HL-60 (cell line): ENCODE measurements around the gene ACAD8.

Experiments
- GABPA ChIP-seq: IDR thresholded peaks from 2 replicates; pipeline ENCODE4 v1.6.1; 2012; ENCODE audit warnings: low read depth
- POLR2AphosphoS5 ChIP-seq: IDR thresholded peaks from 2 replicates; pipeline ENCODE4 v1.6.1; 2012; ENCODE audit warnings: low read depth
- SPI1 ChIP-seq: IDR thresholded peaks from 2 replicates; pipeline ENCODE4 v1.6.1; 2012; ENCODE audit warnings: low read depth, mild to moderate bottlenecking, borderline replicate concordance
- TF ChIP-seq, protein P1 (sequence below): IDR thresholded peaks from one replicate; pipeline ENCODE4 v1.5.1; 2011; ENCODE audit warnings: low read length, control low read depth, inconsistent platforms; ENCODE audit not compliant: insufficient read depth
- TF ChIP-seq, protein P2 (sequence below): IDR thresholded peaks from 2 replicates; pipeline ENCODE4 v1.6.1; 2012; ENCODE audit warnings: low read depth; ENCODE audit not compliant: insufficient replicate concordance

DNA sequence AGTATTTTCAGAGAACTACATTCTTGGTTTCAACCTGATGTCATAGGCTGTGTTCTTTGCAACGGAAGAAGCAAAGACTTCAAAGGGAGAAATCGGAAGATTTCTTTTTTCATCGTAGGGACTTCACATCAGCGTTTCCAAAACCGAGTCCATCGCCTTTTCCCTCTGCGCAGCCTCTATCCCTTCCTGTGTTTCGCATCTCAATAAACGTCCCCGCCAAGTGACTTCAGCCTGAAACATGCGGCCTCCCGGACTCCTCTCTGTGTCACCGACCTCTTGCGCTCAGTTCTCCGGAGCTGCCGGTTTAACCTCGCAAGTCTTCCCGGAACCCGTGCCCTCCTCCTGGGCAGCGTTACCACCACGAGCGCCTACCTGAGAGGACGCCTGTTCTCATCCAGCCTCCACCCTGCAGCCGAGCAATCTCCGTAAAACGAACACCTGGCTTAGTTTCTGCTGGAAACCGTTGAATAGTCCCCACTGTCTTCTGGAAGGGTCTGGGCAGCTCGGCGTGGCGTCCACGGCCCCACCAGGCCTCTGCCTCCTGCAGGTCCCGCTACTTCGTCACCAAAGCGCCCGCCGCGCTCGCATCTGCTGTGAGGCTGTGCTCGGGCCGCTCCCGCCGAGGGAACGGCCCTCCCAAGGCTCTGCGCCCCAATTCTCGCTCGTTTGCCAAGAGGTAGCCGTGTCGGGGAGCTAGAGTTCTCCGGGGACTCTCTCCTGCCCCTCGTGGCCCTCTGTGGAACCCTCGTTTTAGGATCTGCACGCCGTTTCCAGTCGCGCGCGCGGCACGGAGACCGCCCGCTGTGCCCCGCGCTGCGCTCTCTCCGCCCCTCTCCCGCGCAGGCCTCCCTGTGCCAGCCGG is 22.4 kb downstream of the ACAD8 start, which contains the start of gene GLB1L3:
- TF ChIP-seq, protein P1, sequence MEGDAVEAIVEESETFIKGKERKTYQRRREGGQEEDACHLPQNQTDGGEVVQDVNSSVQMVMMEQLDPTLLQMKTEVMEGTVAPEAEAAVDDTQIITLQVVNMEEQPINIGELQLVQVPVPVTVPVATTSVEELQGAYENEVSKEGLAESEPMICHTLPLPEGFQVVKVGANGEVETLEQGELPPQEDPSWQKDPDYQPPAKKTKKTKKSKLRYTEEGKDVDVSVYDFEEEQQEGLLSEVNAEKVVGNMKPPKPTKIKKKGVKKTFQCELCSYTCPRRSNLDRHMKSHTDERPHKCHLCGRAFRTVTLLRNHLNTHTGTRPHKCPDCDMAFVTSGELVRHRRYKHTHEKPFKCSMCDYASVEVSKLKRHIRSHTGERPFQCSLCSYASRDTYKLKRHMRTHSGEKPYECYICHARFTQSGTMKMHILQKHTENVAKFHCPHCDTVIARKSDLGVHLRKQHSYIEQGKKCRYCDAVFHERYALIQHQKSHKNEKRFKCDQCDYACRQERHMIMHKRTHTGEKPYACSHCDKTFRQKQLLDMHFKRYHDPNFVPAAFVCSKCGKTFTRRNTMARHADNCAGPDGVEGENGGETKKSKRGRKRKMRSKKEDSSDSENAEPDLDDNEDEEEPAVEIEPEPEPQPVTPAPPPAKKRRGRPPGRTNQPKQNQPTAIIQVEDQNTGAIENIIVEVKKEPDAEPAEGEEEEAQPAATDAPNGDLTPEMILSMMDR = no peak
- no peak for TF ChIP-seq GABPA
- TF ChIP-seq, protein P2, sequence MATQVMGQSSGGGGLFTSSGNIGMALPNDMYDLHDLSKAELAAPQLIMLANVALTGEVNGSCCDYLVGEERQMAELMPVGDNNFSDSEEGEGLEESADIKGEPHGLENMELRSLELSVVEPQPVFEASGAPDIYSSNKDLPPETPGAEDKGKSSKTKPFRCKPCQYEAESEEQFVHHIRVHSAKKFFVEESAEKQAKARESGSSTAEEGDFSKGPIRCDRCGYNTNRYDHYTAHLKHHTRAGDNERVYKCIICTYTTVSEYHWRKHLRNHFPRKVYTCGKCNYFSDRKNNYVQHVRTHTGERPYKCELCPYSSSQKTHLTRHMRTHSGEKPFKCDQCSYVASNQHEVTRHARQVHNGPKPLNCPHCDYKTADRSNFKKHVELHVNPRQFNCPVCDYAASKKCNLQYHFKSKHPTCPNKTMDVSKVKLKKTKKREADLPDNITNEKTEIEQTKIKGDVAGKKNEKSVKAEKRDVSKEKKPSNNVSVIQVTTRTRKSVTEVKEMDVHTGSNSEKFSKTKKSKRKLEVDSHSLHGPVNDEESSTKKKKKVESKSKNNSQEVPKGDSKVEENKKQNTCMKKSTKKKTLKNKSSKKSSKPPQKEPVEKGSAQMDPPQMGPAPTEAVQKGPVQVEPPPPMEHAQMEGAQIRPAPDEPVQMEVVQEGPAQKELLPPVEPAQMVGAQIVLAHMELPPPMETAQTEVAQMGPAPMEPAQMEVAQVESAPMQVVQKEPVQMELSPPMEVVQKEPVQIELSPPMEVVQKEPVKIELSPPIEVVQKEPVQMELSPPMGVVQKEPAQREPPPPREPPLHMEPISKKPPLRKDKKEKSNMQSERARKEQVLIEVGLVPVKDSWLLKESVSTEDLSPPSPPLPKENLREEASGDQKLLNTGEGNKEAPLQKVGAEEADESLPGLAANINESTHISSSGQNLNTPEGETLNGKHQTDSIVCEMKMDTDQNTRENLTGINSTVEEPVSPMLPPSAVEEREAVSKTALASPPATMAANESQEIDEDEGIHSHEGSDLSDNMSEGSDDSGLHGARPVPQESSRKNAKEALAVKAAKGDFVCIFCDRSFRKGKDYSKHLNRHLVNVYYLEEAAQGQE = no peak
- no peak for TF ChIP-seq POLR2AphosphoS5
- TF ChIP-seq SPI1 = no peak
